OCI-LY7 (cell line): ENCODE data around the gene COQ8A.

Experiments
- CTCF ChIP-seq: fragments of 200-600 bp; sonication (generic); conservative IDR thresholded peaks from 2 replicates; pipeline ENCODE4 v1.5.1; 2014; ENCODE audit warnings: mild to moderate bottlenecking, antibody characterized with exemption, low read length, moderate library complexity, mixed read lengths
- EZH2phosphoT487 ChIP-seq: fragments of 200-600 bp; sonication (generic); IDR thresholded peaks from 2 replicates; pipeline ENCODE4 v1.6.1; 2018; ENCODE audit warnings: low read depth, borderline replicate concordance, mild to moderate bottlenecking, mixed run types, antibody characterized with exemption, low read length, moderate library complexity, mixed read lengths

DNA sequence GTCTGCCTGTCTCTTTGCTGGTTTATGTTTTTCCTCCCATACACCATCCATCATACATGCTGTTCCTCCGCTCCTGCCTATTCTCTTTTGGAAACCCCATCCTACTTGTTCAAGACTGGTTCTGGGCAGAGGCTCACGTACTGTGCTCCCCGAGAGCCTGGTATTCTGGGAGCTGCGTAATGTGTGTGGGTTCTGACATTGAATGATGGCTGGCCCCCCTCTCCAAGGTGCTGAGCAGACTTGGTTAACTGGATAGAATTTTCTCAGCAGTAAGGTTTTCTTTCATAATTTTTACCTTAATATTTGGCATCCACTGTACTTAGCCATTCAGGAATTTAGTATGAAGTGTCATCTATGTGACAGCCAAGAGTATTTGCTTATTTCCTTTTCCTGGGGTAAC, 26.6 kb downstream of the COQ8A start:
- TF ChIP-seq CTCF: no peak
- no peak for TF ChIP-seq EZH2phosphoT487
